HFFc6 (cell line): Measurements from ENCODE around the gene NCR3LG1. TPM values are rescaled to one million over a fixed set of nuclear protein-coding genes. Genes with fewer than 3 reads are reported as not detected.

Source experiments
- DNase-seq: peaks from one replicate; pipeline ENCODE4 v3.0.0-alpha.2; 2018
- H3K27ac Mint-ChIP-seq: 2 replicates; pipeline ENCODE4 v1.8.0; 2020; ENCODE audit warnings: mild to moderate bottlenecking, mixed read lengths
- H3K27me3 Mint-ChIP-seq: 2 replicates; pipeline ENCODE4 v1.8.0; 2021; ENCODE audit warnings: mild to moderate bottlenecking, moderate library complexity, mixed read lengths; ENCODE audit not compliant: insufficient read depth
- H3K36me3 Mint-ChIP-seq: 2 replicates; pipeline ENCODE4 v1.8.0; 2021; ENCODE audit warnings: low read depth, mixed read lengths
- H3K4me1 Mint-ChIP-seq: 2 replicates; pipeline ENCODE4 v1.8.0; 2020; ENCODE audit warnings: low read depth, mixed read lengths
- H3K4me3 Mint-ChIP-seq: 2 replicates; pipeline ENCODE4 v1.8.0; 2020; ENCODE audit warnings: mild to moderate bottlenecking, moderate library complexity, mixed read lengths
- H3K9me3 Mint-ChIP-seq: 2 replicates; pipeline ENCODE4 v1.8.0; 2020; ENCODE audit warnings: mild to moderate bottlenecking, mixed read lengths
- CTCF ChIP-seq: fragments of 200-600 bp; sonication (generic); IDR thresholded peaks from 2 replicates; pipeline ENCODE4 v1.5.0; 2021; ENCODE audit warnings: antibody characterized with exemption, mild to moderate bottlenecking
- total RNA-seq, 6 experiments: library from RNA; stranded (reverse); fragmentation: NEBNext Ultra II Directional; extraction: Animal tissue kit (Norgen Biotek cat#: 25700); gene quantifications; 2 replicates in 1 of 6; 3 replicates in 5 of 6; pipeline ENCODE4 v1.2.3, GENCODE V29; 2021

Gene NCR3LG1
- total RNA-seq, 6 experiments from 2014 or later, result 2.2 to 3.4 (median 2.5) TPM

GRCh38 chr11:17381156-17381555, 29.6 kb downstream of the NCR3LG1 start:
- Mint-ChIP-seq H3K27ac (peak overlapping the region; percentile 89), H3K9me3 (no peaks in the 10 kb centered on the region), H3K4me3 (peak overlapping the region; percentile 62), H3K27me3 (no peaks in the 10 kb centered on the region; the same call in 1 of the 2 replicates), H3K36me3 (peaks cover 18% of the 10 kb centered on the region), H3K4me1 (peaks cover 47% of the 10 kb centered on the region)
- no peak for TF ChIP-seq CTCF
- peak; percentile 57 for DNase-seq

DNA sequence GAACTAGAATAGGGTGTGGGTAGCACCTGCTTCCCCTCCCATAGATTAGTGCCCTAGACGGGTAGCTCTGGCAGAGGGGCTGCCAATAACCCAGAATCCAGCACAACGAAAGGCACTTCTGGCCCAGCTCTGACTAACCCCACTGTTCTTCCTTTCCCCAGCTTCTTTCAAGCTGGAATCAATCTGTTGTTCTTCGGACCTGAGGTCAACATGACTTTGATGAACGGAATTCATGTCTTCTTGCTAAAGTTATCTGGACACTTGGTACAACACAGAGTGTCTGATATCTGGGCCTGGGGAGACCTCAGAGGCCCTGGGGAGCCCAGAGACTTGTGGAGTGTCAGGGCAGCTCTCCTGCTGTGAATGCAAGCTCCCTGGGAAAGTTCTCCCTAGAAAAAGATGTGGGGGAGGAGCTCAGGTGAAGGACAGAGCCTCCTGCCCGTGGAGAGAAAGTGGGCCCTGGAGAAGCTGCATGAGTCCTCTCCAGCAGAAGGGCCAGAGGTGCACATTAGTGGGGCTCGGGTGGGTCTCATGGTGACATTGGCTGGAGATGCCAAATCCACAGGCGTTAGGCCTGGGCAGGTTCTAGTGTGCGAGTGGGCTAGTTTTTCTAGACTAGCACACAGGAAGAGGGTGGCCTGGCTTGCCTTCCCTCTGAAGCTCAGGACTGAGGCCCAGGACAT, 30.6 kb downstream of the NCR3LG1 start:
- Mint-ChIP-seq H3K27ac (peak overlapping the region; percentile 89), H3K27me3 (no peaks in the 10 kb centered on the region; the same call in 1 of the 2 replicates), H3K9me3 (no peaks in the 10 kb centered on the region), H3K36me3 (peaks cover 13% of the 10 kb centered on the region), H3K4me1 (peaks cover 47% of the 10 kb centered on the region), H3K4me3 (peak overlapping the region; percentile 46)
- TF ChIP-seq CTCF, result no peak
- peak; percentile 35 for DNase-seq

GRCh38 chr11:17383461-17383860, 31.9 kb downstream of the NCR3LG1 start:
- Mint-ChIP-seq H3K36me3 (peaks cover 2% of the 10 kb centered on the region), H3K4me3 (no peak overlapping the region), H3K27ac (peak overlapping the region; percentile 65), H3K9me3 (no peaks in the 10 kb centered on the region), H3K27me3 (peaks cover 6% of the 10 kb centered on the region), H3K4me1 (peaks cover 47% of the 10 kb centered on the region)
- peak; percentile 32 for DNase-seq
- no peak for TF ChIP-seq CTCF

DNA sequence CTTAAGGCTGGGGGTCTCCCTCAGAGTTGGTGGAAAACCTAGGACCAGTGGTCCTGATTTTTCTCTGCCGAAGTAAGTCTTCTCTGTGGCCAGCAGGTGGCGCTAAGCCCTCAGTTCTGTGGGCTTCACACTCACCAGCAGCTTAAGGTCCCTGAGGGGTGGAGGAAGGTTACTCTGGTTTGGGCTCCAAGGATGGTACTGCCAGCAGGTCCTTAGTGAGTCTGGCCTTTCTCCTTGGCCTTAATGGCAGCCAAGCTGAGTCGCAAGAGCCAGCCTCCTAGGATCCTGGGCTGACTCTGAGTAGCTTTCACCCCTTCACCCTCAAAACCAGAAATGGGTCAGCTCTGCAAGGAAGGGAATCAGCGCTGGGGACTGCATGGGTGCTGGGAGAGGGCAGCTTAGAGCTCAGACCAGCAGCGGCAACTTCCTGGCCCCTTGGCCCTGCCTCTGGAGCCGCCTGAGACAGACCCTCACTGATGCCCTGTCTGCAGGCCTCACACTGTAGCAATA, 32.5 kb downstream of the NCR3LG1 start:
- peak; percentile 52 for DNase-seq
- peaks cover 47% of the 10 kb centered on the region for H3K4me1 Mint-ChIP-seq
- TF ChIP-seq CTCF, result peak; percentile 98
- peak overlapping the region; percentile 65 for H3K27ac Mint-ChIP-seq
- H3K4me3 Mint-ChIP-seq, result no peak overlapping the region
- no peaks in the 10 kb centered on the region for H3K9me3 Mint-ChIP-seq
- H3K36me3 Mint-ChIP-seq, result no peaks in the 10 kb centered on the region
- peaks cover 6% of the 10 kb centered on the region for H3K27me3 Mint-ChIP-seq

GRCh38 chr11:17385492-17385891, 33.9 kb downstream of the NCR3LG1 start:
- H3K4me1 Mint-ChIP-seq, result peaks cover 40% of the 10 kb centered on the region
- no peak overlapping the region for H3K27ac Mint-ChIP-seq
- no peak for DNase-seq
- H3K27me3 Mint-ChIP-seq, result peaks cover 6% of the 10 kb centered on the region
- no peaks in the 10 kb centered on the region for H3K36me3 Mint-ChIP-seq
- H3K9me3 Mint-ChIP-seq, result no peaks in the 10 kb centered on the region
- TF ChIP-seq CTCF, result no peak
- H3K4me3 Mint-ChIP-seq, result no peak overlapping the region
